Esophagus squamous epithelium (tissue), 4 donors: ENCODE data around the gene LMO2.

Source experiments
- POLR2A ChIP-seq, 4 donors: fragments of 450-650 bp; IDR thresholded peaks; one replicate each; pipeline ENCODE4 v1.6.1; 2017; ENCODE audit warnings: antibody characterized with exemption in 4 of 4, mild to moderate bottlenecking in 4 of 4, moderate library complexity in 3 of 4
- TF ChIP-seq, protein P1 (sequence below), 6 experiments: fragments of 450-650 bp in 4 of 6; fragments of 200-600 bp in 2 of 6; sonication (generic) in 2 of 6; IDR thresholded peaks; one replicate each; pipeline ENCODE4 v1.5.1; 2016 to 2019; ENCODE audit warnings: antibody characterized with exemption in 6 of 6, mild to moderate bottlenecking in 4 of 6, moderate library complexity in 4 of 6

- TF ChIP-seq, protein P1, sequence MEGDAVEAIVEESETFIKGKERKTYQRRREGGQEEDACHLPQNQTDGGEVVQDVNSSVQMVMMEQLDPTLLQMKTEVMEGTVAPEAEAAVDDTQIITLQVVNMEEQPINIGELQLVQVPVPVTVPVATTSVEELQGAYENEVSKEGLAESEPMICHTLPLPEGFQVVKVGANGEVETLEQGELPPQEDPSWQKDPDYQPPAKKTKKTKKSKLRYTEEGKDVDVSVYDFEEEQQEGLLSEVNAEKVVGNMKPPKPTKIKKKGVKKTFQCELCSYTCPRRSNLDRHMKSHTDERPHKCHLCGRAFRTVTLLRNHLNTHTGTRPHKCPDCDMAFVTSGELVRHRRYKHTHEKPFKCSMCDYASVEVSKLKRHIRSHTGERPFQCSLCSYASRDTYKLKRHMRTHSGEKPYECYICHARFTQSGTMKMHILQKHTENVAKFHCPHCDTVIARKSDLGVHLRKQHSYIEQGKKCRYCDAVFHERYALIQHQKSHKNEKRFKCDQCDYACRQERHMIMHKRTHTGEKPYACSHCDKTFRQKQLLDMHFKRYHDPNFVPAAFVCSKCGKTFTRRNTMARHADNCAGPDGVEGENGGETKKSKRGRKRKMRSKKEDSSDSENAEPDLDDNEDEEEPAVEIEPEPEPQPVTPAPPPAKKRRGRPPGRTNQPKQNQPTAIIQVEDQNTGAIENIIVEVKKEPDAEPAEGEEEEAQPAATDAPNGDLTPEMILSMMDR (IDR thresholded peaks at IDR 0.05), result no peak
- no peak for TF ChIP-seq POLR2A (IDR thresholded peaks at IDR 0.05)
Measured at GRCh38 chr11:33881651-33882503, 10.0 kb downstream of the LMO2 start.
